K562 (cell line): ENCODE data around the gene ASB12. TPM values are rescaled to one million over a fixed set of nuclear protein-coding genes. Genes with fewer than 3 reads are reported as not detected.

Source experiments
- ATF1 ChIP-seq, 2 experiments: fragments of 450-650 bp in 1 of 2; IDR thresholded peaks; 2 replicates each; pipeline ENCODE4 v1.6.1; 2016; ENCODE audit warnings: missing compliant biosample characterization in 1 of 2, missing genetic modification characterization in 1 of 2
- EWSR1 ChIP-seq: fragments of 450-650 bp; IDR thresholded peaks from 2 replicates; pipeline ENCODE4 v1.6.1; 2018; ENCODE audit warnings: borderline replicate concordance, mild to moderate bottlenecking, low read depth, moderate library complexity; ENCODE audit not compliant: partially characterized antibody
- FOS ChIP-seq: IDR thresholded peaks from 3 replicates; pipeline ENCODE4 v1.6.1; 2011; ENCODE audit not compliant: insufficient read length; ENCODE audit errors: extremely low read depth
- HDAC1 ChIP-seq, 2 experiments: fragments of 450-650 bp; IDR thresholded peaks; 2 replicates each; pipeline ENCODE4 v1.6.1; 2016 to 2017; ENCODE audit warnings: inconsistent platforms in 1 of 2, mild to moderate bottlenecking in 1 of 2, moderate library complexity in 1 of 2
- IFI16 ChIP-seq: fragments of 250-450 bp; sonication (Bioruptor Pico); IDR thresholded peaks from 2 replicates; pipeline ENCODE4 v2.1.2; 2022; ENCODE audit warnings: mild to moderate bottlenecking, inconsistent platforms
- POLR2A ChIP-seq: fragments of 450-650 bp; conservative IDR thresholded peaks from 2 replicates; pipeline ENCODE4 v1.6.1; 2016
- SP1 ChIP-seq: sonication (generic); formaldehyde crosslinking; IDR thresholded peaks from 2 replicates; pipeline ENCODE4 v1.8.1; 2022; ENCODE audit warnings: mild to moderate bottlenecking, missing genetic modification reagents
- TCF3 ChIP-seq: sonication (generic); formaldehyde crosslinking; IDR thresholded peaks from 2 replicates; pipeline ENCODE4 v1.4.0; 2020; ENCODE audit warnings: mild to moderate bottlenecking, missing genetic modification reagents
- ZBTB11 ChIP-seq, 3 experiments: fragments of 200-800 bp in 1 of 3; fragments of 250-450 bp in 1 of 3; fragments of 450-650 bp in 1 of 3; sonication (Bioruptor Pico) in 1 of 3; sonication (Bioruptor generic) in 1 of 3; formaldehyde crosslinking in 1 of 3; IDR thresholded peaks; 2 replicates each; pipeline versions ENCODE4 v1.6.1 to v1.8.0; 2016 to 2022; ENCODE audit warnings: mild to moderate bottlenecking in 2 of 3, missing genetic modification characterization in 2 of 3, missing compliant biosample characterization in 1 of 3, moderate library complexity in 1 of 3
- ZFX ChIP-seq: sonication (generic); formaldehyde crosslinking; IDR thresholded peaks from 2 replicates; pipeline ENCODE4 v1.8.0; 2022; ENCODE audit warnings: mild to moderate bottlenecking, missing genetic modification reagents, moderate library complexity
- ZKSCAN1 ChIP-seq: fragments of 150-350 bp; IDR thresholded peaks from 2 replicates; pipeline ENCODE4 v1.6.1; 2016; ENCODE audit warnings: low read depth, low read length
- ZNF79 ChIP-seq: fragments of 250-450 bp; sonication (Bioruptor Pico); IDR thresholded peaks from 2 replicates; pipeline ENCODE4 v1.4.0; 2020; ENCODE audit warnings: low read depth, mild to moderate bottlenecking, moderate library complexity
- polyA plus RNA-seq, 8 experiments: library from polyadenylated mRNA; depleted of rRNA in 4 of 8; stranded (reverse) in 5 of 8; unstranded in 3 of 8; fragments of >200 nt; fragmentation: Nextera tagmentation in 2 of 8; fragmentation: Illumina TruSeq in 1 of 8; extraction: Ambion mirVana in 2 of 8; extraction: Trizol in 1 of 8; gene quantifications; 2 replicates each; pipeline versions ENCODE4 v1.2.1 to v1.2.3, GENCODE V29; 2011 to 2014; ENCODE audit warnings: inconsistent platforms in 1 of 8, missing spikeins in 1 of 8
- total RNA-seq, 7 experiments: library from RNA; depleted of rRNA in 6 of 7; stranded (reverse); fragments of >200 nt in 6 of 7; fragmentation: Illumina TruSeq in 2 of 7; extraction: Trizol in 2 of 7; gene quantifications; 2 replicates each; pipeline versions ENCODE4 v1.2.1 to v1.2.3, GENCODE V29; 2011 to 2021; ENCODE audit warnings: low replicate concordance in 1 of 7
- TF ChIP-seq, protein P1 (sequence below): sonication (generic); formaldehyde crosslinking; IDR thresholded peaks from 2 replicates; pipeline ENCODE4 v1.8.0; 2022; ENCODE audit warnings: mild to moderate bottlenecking, missing genetic modification reagents
- TF ChIP-seq, protein P2 (sequence below): fragments of 250-450 bp; sonication (Bioruptor Pico); IDR thresholded peaks from 2 replicates; pipeline ENCODE4 v1.8.0; 2021; ENCODE audit warnings: moderate library complexity, mild to moderate bottlenecking, inconsistent platforms
- TF ChIP-seq, protein P3 (sequence below): fragments of 250-450 bp; sonication (Bioruptor Pico); IDR thresholded peaks from 2 replicates; pipeline ENCODE4 v1.4.0; 2020; ENCODE audit warnings: mild to moderate bottlenecking, moderate library complexity, borderline replicate concordance

Gene ASB12
- total and polyA plus RNA-seq, 9 of the 15 experiments (the other 6 are each of a cell fraction or from before 2014, with no cell fraction given) = 0.14 to 0.70 (median 0.33) TPM; not detected in 2

- TF ChIP-seq ZNF79 (CRISPR knock-in tag) = no peak
- peak in 1 of 3 experiments; percentile 44; a peak in 1 of 6 replicates for TF ChIP-seq ZBTB11 (CRISPR knock-in tag; IDR thresholded peaks at IDR 0.05)
- peak; percentile 74 for TF ChIP-seq FOS
- TF ChIP-seq IFI16 = no peak
- no peak for TF ChIP-seq HDAC1 (IDR thresholded peaks at IDR 0.05)
- no peak for TF ChIP-seq ZKSCAN1
- peak; percentile 71 for TF ChIP-seq SP1
- TF ChIP-seq, protein P1, sequence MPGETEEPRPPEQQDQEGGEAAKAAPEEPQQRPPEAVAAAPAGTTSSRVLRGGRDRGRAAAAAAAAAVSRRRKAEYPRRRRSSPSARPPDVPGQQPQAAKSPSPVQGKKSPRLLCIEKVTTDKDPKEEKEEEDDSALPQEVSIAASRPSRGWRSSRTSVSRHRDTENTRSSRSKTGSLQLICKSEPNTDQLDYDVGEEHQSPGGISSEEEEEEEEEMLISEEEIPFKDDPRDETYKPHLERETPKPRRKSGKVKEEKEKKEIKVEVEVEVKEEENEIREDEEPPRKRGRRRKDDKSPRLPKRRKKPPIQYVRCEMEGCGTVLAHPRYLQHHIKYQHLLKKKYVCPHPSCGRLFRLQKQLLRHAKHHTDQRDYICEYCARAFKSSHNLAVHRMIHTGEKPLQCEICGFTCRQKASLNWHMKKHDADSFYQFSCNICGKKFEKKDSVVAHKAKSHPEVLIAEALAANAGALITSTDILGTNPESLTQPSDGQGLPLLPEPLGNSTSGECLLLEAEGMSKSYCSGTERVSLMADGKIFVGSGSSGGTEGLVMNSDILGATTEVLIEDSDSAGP (CRISPR knock-in tag) = peak; percentile 93
- peak; percentile 71 for TF ChIP-seq POLR2A
- TF ChIP-seq ATF1 (CRISPR knock-in tag; IDR thresholded peaks at IDR 0.05) = no peak
- peak; percentile 50; the same call in 1 of the 2 replicates for TF ChIP-seq ATF1 (tag; IDR thresholded peaks at IDR 0.05)
- peak; percentile 76 for TF ChIP-seq ZFX
- no peak for TF ChIP-seq EWSR1
- no peak for TF ChIP-seq TCF3 (CRISPR knock-in tag)
- TF ChIP-seq, protein P2, sequence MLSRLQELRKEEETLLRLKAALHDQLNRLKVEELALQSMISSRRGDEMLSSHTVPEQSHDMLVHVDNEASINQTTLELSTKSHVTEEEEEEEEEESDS (CRISPR knock-in tag) = no peak
- TF ChIP-seq, protein P3, sequence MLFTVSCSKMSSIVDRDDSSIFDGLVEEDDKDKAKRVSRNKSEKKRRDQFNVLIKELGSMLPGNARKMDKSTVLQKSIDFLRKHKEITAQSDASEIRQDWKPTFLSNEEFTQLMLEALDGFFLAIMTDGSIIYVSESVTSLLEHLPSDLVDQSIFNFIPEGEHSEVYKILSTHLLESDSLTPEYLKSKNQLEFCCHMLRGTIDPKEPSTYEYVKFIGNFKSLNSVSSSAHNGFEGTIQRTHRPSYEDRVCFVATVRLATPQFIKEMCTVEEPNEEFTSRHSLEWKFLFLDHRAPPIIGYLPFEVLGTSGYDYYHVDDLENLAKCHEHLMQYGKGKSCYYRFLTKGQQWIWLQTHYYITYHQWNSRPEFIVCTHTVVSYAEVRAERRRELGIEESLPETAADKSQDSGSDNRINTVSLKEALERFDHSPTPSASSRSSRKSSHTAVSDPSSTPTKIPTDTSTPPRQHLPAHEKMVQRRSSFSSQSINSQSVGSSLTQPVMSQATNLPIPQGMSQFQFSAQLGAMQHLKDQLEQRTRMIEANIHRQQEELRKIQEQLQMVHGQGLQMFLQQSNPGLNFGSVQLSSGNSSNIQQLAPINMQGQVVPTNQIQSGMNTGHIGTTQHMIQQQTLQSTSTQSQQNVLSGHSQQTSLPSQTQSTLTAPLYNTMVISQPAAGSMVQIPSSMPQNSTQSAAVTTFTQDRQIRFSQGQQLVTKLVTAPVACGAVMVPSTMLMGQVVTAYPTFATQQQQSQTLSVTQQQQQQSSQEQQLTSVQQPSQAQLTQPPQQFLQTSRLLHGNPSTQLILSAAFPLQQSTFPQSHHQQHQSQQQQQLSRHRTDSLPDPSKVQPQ = no peak
These were observed 24.5 kb downstream of the ASB12 start (continued) for GRCh38 chrX:64205735-64206501.
